Astrocyte (in vitro differentiated cells and primary cell): ENCODE data around the gene PNMT.

Source experiments
- CTCF ChIP-seq: IDR thresholded peaks from 2 replicates; pipeline ENCODE4 v1.5.1; 2011; ENCODE audit warnings: low read depth, mild to moderate bottlenecking, inconsistent platforms, low read length, moderate library complexity; ENCODE audit not compliant: insufficient read depth
- EZH2 ChIP-seq: IDR thresholded peaks from 2 replicates; pipeline ENCODE4 v1.6.1; 2012; ENCODE audit warnings: mild to moderate bottlenecking, low read length, inconsistent platforms; ENCODE audit not compliant: insufficient read depth

DNA sequence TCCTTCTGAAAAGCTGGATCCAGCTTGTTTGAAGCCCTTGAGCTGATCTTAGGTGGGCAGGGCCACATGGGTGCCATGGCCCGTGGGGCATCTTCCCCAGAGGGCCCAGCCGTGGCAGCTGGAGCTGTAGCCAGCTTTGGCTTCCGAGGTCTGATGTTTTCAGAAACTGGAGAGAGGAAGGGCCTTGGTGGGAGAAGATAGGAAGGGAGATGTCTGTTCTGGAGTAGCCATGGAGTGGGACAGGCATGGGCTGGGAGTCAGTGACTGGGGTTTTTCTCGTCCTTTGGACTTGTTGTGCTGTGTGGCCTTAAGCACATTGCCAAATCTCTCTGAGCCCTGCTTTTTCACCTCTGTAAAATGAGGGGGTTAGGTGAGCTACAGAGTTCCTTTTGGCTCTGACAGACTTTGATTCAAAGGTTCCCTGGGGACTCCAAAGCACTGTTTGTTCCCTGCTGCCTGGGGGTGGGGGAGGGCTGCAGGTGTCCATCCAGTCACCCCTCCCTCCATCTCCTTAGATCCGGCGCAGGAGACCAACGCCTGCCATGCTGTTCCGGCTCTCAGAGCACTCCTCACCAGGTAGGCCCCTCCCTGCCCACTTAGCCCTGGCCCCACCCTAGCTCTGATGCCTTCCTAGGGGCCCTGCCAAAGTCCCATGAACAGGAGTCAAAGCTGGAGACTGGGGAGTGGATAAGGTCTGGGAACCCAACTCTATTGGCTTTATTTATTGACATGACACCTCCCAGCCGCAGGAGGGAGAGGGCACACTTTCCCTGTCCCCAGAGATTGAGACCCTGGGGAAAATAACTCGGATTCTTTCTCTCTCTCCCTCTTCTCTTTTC is 39.4 kb upstream of the PNMT start:
- TF ChIP-seq CTCF, result no peak
- no peak for TF ChIP-seq EZH2
